Activated T-helper 2 cell treated with anti-CD3 and anti-CD28 coated beads, Interferon-gamma antibody, Interleukin-2, Interleukin-4, amounts not matched to agents 10 μg/mL and 5 μg/mL and 100 μg/mL, durations not matched to agents 14 hours and 24 hours and 36 hours (primary cell): ENCODE measurements around the gene BIN1. TPM values are rescaled to one million over a fixed set of nuclear protein-coding genes. Genes with fewer than 3 reads are reported as not detected.

ENCODE experiments used
- DNase-seq: peaks from one replicate; pipeline ENCODE4 v3.0.0; 2021; ENCODE audit warnings: low spot score
- H3K27ac Mint-ChIP-seq: one replicate; pipeline ENCODE4 v1.8.0; 2021; ENCODE audit warnings: mixed read lengths
- H3K27me3 Mint-ChIP-seq: one replicate; pipeline ENCODE4 v1.8.0; 2021; ENCODE audit warnings: low read depth, mixed read lengths
- H3K36me3 Mint-ChIP-seq: one replicate; pipeline ENCODE4 v1.8.0; 2021; ENCODE audit warnings: low read depth, mixed read lengths
- H3K4me1 Mint-ChIP-seq: one replicate; pipeline ENCODE4 v1.8.0; 2021; ENCODE audit warnings: low read depth, mixed read lengths
- H3K4me3 Mint-ChIP-seq: one replicate; pipeline ENCODE4 v1.8.0; 2021; ENCODE audit warnings: low read depth, mild to moderate bottlenecking, moderate library complexity, mixed read lengths
- H3K9me3 Mint-ChIP-seq: one replicate; pipeline ENCODE4 v1.8.0; 2021; ENCODE audit warnings: mixed read lengths
- intact Hi-C: fragments of 100-400 bp; cut with micrococcal nuclease; formaldehyde crosslinking; loops from one replicate; pipeline ENCODE4 v1.15.1; 2023
- total RNA-seq: library from RNA; stranded (reverse); gene quantifications from 2 replicates; pipeline ENCODE4 v1.2.3, GENCODE V29; 2022

The BIN1 gene
- total RNA-seq, 1 donor from 2014 or later, result 51.7 TPM

DNA sequence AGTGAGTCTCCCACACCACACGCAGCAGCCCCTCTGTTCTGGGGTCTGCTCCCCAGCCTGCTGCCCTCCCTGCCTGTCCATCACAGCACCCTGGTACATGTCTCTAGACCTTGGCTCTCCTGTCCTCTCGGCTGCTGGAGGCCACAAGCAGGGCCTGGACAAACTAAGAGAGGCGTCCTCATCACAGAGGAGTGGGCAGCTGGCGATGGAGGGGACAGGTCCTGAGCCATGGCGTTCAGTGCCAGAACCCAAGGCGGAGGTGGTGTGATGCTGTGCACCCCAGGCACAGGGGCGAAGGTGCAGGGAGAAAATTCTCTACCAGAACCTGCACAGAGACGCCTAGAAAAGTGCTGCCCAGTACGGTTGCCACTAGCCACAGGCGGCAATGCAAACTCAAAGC lies 47.4 kb downstream of the BIN1 start:
- DNase-seq, result no peak
- intact Hi-C loops, result no loop called here
- Mint-ChIP-seq H3K4me3 (no peak overlapping the region), H3K27ac (no peak overlapping the region), H3K27me3 (no peaks in the 10 kb centered on the region), H3K9me3 (no peaks in the 10 kb centered on the region), H3K4me1 (peaks cover 2% of the 10 kb centered on the region), H3K36me3 (peaks cover 19% of the 10 kb centered on the region)

DNA sequence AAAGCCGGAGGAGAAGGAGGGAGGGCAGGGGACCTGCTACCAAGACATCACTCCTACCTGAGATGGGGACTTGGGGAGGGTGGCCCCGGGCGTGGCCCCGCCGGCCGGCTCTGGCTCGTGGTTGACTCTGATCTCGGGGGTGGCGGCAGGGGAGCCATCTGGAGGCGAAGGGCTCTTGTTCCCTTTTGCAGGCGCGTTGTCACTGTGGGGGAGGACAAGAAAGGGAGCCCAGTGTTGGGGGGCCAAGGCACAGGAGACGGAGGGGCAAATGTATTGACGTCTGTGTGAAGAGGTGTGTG lies 48.1 kb downstream of the BIN1 start:
- intact Hi-C loops, result no loop called here
- H3K27me3 Mint-ChIP-seq, result no peaks in the 10 kb centered on the region
- H3K36me3 Mint-ChIP-seq, result peaks cover 15% of the 10 kb centered on the region
- DNase-seq, result no peak
- H3K4me1 Mint-ChIP-seq, result no peaks in the 10 kb centered on the region
- no peaks in the 10 kb centered on the region for H3K9me3 Mint-ChIP-seq
- no peak overlapping the region for H3K27ac Mint-ChIP-seq
- no peak overlapping the region for H3K4me3 Mint-ChIP-seq

DNA sequence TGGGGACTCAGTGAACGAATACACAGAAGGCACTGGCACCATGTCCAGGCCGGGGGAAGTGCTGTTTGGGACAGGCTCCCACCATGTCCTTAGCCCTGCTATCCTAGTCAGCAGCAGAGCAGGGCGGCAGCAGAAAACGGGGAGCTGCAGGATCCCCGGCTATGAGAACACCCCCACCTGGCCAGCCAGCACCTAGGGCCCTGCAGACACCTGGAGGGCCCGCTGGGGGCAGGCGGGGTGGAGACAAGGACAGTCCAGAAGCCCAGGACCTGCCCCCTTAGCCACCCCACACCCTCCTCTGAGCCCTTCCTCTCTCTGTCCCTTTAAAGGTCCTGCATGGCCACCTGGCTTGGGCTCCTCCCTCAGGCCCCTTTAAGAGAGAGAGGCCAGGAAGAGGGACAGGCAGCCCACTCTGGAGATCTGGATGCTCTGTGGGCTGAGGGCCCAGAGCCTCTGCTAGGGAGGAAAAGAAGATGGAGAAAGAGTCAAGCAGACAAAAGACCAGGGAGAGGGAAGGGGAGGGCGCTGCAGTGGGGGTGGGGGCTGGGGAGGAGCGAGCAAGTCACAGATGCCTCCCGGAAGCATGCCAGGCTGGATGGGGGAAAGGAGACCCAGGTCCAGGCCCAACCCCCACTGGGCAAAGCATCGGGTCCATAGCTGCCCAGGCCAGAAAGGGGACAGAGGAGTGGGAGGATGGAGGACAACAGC lies 48.6 kb downstream of the BIN1 start:
- Mint-ChIP-seq H3K27me3 (no peaks in the 10 kb centered on the region), H3K4me3 (no peak overlapping the region), H3K27ac (no peak overlapping the region), H3K36me3 (peaks cover 15% of the 10 kb centered on the region), H3K9me3 (no peaks in the 10 kb centered on the region), H3K4me1 (no peaks in the 10 kb centered on the region)
- DNase-seq, result no peak
- intact Hi-C loops, result no loop called here

DNA sequence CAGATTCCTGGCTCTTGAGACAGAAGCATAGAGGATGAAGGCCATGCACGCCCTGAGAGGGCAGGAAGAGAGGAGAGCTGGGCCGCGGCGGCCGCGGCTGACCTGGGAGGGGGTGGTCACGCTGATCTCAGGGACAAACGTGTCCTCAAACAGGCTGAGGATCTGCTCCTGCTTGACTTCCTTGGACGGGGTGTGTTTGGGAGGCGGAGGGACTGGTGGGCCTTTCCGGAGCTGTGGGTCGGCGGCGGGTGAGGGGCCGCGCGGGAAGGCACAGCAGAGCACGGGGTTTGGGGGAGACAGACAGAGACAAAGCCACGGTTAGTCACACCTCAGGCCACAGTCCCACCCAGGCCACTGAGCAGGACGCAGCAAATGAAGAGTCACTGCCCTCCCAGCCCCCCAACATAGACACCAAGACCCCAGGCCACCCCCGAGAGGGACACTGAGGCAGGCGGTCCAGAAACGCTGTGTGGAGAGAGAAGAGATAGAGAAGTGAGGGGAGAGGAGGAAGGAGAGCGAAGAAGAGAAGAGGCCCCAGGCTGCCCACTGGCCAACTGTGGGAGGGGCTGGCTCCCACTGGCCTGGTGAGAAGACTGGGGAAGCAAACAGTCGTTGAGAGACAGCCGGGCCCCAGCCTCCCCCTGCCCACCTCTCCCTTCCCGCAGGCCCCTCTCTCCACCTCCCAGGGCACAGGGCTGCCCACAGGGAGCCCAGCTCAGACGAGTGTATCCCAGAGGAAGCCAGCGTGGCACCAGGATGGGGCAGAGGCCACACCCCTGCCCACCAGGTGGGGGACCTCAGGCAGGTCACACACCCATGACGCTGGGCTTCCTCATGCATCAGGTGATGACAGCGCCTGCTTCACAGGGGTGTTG lies 49.3 kb downstream of the BIN1 start:
- Mint-ChIP-seq H3K4me1 (no peaks in the 10 kb centered on the region), H3K27ac (no peak overlapping the region), H3K4me3 (no peak overlapping the region), H3K27me3 (no peaks in the 10 kb centered on the region), H3K36me3 (peaks cover 10% of the 10 kb centered on the region), H3K9me3 (no peaks in the 10 kb centered on the region)
- no peak for DNase-seq
- intact Hi-C loops, result no loop called here

DNA sequence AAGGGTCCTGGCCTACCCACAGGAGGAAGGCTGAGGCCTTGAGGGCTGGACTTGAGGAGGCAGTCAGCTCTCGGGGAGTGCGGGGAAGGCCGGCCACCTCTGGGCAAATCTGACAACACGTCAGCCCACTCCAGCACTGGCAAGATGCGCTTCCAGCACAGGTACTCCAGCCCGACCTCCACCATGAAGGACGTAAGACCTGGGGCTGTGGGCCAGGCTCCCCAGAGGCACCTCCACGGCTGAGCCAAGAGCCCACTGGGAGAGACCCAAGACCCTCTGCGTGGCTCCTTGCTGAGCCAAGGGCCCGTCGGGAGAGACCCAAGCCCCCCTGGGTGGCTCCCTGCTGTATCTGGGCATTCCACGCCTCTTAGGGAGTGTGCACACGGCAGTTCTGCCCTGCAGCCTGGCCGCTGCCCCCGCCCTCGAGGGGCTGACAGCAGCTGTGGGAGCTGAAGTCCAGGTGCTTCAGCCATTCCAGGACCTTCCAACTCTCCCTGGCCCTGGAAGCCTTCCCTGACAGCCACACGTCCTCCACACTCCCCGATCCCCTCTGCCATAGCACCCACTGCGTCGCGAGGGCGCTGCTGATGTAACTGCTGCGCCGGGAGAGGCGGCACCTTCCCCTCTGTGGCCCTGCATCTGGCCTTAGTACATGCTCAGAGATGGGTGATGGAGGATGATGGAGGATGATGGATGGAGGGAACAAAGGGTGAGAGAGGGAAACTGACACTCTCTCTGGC lies 50.2 kb downstream of the BIN1 start:
- Mint-ChIP-seq H3K9me3 (no peaks in the 10 kb centered on the region), H3K36me3 (peaks cover 7% of the 10 kb centered on the region), H3K27me3 (no peaks in the 10 kb centered on the region), H3K4me1 (no peaks in the 10 kb centered on the region), H3K4me3 (no peak overlapping the region), H3K27ac (no peak overlapping the region)
- DNase-seq, result no peak
- intact Hi-C loops, result no loop called here

DNA sequence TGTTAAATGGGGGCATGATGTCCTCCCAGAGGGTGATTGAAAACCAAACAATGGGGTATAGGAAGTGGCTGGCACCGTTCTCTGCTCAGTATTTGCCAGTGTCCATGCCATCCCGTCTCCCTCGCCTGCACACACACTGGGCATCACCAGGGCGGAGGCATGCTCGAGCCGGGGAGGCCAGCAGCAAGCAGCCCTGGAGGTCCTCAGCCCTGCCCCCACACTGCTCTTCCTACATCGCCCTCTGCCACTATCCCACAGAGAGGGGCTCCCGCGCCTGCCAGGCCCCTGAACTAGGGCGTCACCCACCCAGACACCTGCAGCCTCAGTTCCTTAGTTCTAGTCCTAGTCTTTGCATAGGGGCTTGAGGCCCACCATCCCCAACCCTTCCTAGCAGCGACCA lies 50.9 kb downstream of the BIN1 start:
- no peak overlapping the region for H3K4me3 Mint-ChIP-seq
- no peaks in the 10 kb centered on the region for H3K27me3 Mint-ChIP-seq
- intact Hi-C loops, result no loop called here
- H3K27ac Mint-ChIP-seq, result no peak overlapping the region
- peaks cover 7% of the 10 kb centered on the region for H3K36me3 Mint-ChIP-seq
- H3K9me3 Mint-ChIP-seq, result no peaks in the 10 kb centered on the region
- no peak for DNase-seq
- H3K4me1 Mint-ChIP-seq, result no peaks in the 10 kb centered on the region

- Mint-ChIP-seq H3K27me3 (no peaks in the 10 kb centered on the region), H3K4me1 (no peaks in the 10 kb centered on the region), H3K9me3 (no peaks in the 10 kb centered on the region), H3K27ac (no peak overlapping the region), H3K4me3 (no peak overlapping the region), H3K36me3 (peaks cover 7% of the 10 kb centered on the region)
- intact Hi-C loops, result no loop called here
- DNase-seq, result no peak
Measured at GRCh38 chr2:127055786-127056076, 51.2 kb downstream of the BIN1 start.

GRCh38 chr2:127054996-127055785 lies 51.8 kb downstream of the BIN1 start:
- Mint-ChIP-seq H3K36me3 (peaks cover 7% of the 10 kb centered on the region), H3K27ac (no peak overlapping the region), H3K27me3 (no peaks in the 10 kb centered on the region), H3K9me3 (no peaks in the 10 kb centered on the region), H3K4me1 (no peaks in the 10 kb centered on the region), H3K4me3 (no peak overlapping the region)
- no peak for DNase-seq
- intact Hi-C loops, result no loop called here

GRCh38 chr2:127054604-127054930 lies 52.4 kb downstream of the BIN1 start:
- DNase-seq, result no peak
- Mint-ChIP-seq H3K4me3 (no peak overlapping the region), H3K4me1 (peaks cover 2% of the 10 kb centered on the region), H3K36me3 (peaks cover 7% of the 10 kb centered on the region), H3K27me3 (no peaks in the 10 kb centered on the region), H3K9me3 (no peaks in the 10 kb centered on the region), H3K27ac (no peak overlapping the region)
- intact Hi-C loops, result no loop called here

- H3K9me3 Mint-ChIP-seq, result no peaks in the 10 kb centered on the region
- no peak for DNase-seq
- no peaks in the 10 kb centered on the region for H3K27me3 Mint-ChIP-seq
- intact Hi-C loops, result no loop called here
- no peak overlapping the region for H3K27ac Mint-ChIP-seq
- H3K4me3 Mint-ChIP-seq, result no peak overlapping the region
- H3K36me3 Mint-ChIP-seq, result peaks cover 3% of the 10 kb centered on the region
- H3K4me1 Mint-ChIP-seq, result peaks cover 2% of the 10 kb centered on the region
Measured at GRCh38 chr2:127053731-127054603, 53.0 kb downstream of the BIN1 start.

DNA sequence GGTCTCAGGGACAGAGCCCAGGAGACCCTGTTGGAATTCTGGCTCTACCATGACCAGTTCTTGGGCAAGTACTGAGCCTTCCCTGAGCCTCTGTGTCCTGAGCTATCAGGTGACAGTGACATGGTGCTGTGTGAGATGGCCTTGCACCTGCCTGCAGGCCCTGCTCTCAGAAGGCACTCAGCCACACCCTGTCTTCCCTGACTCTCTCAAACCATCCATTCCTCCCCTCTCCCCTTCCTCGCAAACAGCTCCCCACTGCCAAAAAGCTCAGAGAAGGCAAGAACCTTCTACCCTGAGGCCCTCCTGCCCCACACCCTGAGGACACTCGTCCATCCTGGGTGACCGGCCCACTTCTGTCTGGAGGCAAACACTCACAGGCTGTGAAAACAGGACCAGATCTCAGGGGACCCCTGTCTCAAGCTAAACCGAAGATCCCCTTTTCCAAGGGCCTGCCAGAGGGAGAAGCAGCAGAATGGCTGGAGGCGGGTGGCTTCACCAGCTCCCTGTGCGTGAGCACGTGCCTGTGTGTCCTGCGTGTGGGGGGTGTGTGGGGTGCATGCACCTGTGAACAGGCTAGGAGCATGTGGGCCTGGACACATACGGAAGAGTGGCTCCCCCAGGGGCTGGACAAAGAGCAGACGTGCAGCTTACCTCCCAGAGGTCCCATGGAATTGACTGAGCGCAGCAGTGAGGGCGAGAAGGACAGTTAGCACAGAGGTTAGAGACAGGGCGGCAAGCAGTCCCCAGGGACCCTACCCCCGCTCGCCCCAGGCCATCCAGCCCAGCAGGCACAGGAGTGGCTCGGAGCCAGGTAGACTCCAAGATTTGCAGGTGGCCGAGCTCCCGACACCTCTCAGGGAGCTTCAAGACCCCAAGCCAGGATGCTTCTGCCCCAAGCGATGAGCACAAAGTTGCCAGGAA lies 53.9 kb downstream of the BIN1 start:
- Mint-ChIP-seq H3K27me3 (no peaks in the 10 kb centered on the region), H3K4me3 (no peak overlapping the region), H3K27ac (no peak overlapping the region), H3K36me3 (peaks cover 3% of the 10 kb centered on the region), H3K4me1 (peaks cover 2% of the 10 kb centered on the region), H3K9me3 (no peaks in the 10 kb centered on the region)
- DNase-seq, result no peak
- intact Hi-C loops, result no loop called here
